Activated gamma-delta T cell (primary cell): ENCODE results near the gene SUPT20H.

Experiments
- DNase-seq: peaks from one replicate; lab custom pipeline; 2025; lab: John Stamatoyannopoulos, UW

Gene SUPT20H

DNA sequence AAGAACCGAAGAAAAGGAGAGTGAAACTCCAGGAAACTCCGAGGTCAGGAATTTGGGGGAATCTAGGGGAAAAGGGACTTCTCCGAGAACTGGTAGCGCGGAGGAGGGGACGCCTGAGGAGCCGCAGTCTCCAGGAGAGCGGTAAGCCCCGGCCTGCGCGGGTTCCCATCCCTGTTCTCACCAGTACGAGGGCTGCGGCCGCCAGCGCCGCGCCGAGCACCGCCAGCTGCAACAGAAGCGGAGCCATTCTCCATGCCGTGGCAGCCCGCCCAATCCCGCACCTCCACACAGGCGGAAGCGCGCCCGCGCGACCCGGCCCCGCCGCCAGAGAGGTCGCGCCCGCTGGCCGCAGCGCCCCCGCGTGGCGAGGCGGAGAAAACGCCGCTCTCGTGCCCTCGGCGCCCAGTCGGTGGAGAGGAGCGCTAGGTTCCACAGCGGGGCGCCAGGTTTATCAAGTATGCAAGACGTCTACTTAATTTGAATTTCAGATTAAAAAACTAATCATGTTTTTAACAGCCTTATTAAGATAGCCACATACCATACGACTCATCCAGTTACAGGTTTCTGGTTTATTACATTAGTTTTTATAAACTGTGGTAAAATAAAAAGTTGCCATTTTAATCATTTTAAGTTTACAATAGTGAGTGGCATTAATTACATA is 60.3 kb downstream of the SUPT20H start, which contains the start of gene ALG5:
Gene ALG5 (minus strand): TSS at position 287 of the 661 bp plus-strand sequence. CDS start 40 bp downstream, at position 247.
- peak; percentile 94 for DNase-seq

DNA sequence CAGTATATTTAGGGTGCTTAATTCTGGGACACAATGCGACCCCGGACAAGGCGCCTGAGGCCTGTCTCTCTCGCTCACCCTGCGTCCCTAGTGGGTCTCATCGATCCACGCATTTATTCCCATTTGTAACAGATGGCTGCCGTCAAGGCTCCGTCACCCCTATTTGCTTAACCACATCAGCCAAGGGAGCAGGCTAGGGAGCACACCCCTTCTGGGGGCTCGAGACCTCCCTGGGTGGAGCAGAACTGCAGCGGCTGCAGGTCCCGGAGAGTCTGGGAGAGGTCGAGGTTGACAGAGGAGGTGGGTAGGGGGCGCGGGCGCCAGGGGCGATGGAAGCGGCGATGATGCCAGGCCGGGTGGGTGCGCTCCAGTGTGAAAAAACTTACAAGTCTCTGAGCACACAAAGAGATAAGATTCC is 60.9 kb downstream of the SUPT20H start:
- DNase-seq = peak; percentile 18

DNA sequence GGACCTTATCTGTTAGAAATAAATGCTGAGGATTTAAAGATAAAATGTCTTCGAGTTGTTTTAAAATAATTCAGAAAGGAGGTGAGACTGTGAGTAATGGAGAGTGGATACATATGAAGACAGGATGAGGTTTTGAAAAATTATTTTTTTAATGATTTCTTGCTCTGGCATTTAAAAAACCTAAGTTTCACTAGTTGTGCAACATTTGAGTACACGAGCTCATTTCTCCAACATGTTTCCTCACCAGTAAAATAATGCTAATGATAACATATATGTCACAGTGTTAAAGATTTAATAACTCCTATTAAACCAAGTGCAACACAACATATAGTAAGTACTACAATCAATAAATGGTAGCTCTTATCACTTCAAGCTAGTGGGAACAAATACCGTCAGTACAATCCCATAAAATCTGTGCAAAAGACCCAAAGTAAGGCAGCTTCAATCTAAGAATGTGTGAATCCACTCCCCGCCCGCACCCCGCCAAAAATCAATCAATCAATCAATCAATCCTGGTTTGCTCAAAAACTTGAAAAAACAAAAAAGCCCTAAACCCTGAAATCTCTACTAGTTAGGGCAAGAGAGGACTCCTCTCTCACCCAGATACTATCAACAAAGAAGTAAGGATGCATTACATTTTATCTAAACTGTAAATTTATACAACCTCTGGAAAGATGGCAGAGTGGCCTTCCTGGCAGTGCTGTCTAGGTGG is 61.6 kb downstream of the SUPT20H start:
- DNase-seq = no peak

DNA sequence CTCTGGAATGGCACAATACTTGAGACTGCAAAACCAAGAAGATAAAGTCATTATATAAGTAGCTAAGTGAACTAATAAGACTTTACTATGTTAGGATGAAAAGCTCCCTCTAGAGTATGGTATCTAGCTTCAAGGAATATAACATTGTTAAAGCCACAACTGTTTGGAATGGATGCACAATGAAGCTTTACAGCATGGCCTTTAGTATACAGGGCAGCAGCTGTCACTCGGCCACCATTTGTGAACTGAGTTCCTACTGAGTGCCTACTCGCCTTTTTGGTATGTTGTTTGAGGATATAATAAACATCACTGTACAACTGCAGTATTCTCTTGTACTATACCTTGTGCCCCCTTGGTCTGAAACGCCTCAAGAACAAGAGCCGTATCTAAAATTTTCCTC is 67.1 kb downstream of the SUPT20H start:
- DNase-seq = no peak

DNA sequence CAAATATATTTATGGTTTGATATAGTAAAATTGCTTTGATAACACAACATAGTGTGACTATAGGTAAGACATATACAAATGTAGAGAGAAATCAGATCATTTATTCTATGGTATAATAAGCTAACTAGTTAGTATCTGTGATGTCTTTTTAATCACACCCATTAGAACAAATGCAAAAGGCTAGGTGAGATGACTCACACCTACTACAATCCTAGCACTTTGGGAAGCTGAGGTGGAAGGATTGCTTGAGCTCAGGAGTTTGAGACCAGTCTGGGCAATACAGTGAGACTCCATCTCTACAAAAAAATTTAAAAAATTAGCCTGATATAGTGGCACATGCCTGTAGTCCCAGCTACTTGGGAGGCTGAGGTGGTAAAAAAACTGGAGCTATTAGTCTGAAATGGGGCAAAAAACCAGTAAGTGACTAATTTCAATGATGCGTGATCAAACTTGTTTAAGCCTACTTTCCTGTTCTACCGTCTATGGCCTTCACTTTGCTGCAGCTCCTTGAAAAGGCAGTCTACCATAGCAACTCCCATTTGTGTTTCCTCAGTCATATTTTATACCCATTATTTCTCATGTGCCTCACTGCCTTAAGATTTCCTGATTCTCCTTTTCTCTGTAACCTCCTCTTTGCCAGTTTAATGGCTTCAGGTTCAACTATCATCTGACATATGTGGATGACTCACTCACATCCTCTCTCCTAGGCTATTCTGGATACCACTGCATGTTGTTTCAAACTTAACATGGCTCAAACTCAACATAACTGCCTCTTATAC is 72.8 kb downstream of the SUPT20H start:
- DNase-seq = no peak

DNA sequence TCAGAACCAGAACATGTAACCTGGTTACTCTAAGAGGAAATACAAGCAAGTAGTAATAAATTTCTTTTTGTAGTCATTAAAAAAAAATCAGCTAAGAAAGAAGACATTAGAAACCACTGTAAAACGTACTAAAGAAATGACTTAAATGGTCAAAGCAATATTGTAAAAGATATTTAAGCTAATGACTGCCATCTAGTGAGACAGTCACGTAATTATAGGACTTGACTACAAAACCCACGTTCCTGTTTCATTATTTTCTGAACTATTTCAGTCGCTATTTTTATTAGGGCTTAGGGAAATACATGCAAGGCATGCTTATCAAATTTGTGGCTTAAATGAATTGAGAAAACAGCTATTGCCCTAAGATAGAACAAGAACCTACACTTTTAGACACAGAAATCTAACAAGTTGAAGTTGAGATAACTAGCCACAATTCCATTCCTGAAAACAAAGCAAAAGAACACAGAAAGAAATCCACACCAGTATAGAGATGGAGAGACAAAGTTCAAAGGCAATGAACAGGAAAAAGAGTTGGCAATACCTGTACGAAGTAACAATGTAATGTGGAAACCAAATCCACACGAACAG is 78.2 kb downstream of the SUPT20H start:
- no peak for DNase-seq

DNA sequence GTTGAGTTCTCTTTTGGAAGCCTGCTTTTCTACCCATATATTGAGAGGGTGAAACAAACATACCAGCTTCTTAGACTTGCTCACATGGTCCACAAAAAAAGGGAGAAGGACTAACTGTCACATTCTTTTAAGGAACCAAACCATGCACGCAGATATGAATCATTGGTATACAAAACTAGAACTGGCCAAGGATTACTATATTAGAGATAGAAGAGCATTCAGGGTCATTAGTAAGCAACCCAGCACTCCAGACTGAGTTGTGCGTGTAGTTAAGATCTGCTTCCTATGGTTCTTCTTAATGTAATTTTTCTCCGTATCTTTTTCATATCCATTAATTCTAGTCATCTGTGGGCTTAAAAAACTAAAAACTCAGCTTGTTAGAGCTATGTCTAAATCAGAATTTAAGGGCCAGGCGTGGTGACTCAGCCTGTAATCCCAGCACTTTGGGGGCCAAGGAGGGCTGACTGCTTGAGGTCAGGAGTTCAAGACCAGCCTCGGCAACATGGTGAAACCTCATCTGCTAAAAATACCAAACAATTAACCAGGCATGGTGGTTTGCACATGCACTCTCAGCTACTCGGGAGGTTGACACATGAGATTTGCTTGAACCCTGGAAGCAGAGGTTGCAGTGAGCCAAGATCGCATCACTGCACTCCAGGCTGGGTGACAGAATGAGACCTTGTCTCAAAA is 80.0 kb downstream of the SUPT20H start:
- DNase-seq = no peak

DNA sequence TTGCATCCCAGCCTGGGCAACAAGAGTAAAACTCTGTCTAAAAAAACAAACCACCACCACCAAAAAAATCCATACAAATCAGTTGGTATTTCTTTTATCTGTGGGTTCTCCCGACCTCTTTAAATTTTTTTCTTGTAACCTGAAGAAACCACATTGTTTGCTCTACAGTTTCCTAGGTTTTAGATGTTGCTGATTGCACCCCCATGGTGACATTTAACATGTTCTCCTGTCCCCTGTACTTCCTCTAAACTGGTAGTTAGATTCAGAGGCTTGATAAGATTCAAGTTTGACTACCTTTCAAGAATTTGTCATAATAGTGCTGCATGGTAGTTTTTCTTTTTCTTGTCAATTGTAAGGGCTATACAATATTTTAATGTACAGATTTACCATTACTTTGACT is 84.3 kb downstream of the SUPT20H start:
- DNase-seq = no peak

DNA sequence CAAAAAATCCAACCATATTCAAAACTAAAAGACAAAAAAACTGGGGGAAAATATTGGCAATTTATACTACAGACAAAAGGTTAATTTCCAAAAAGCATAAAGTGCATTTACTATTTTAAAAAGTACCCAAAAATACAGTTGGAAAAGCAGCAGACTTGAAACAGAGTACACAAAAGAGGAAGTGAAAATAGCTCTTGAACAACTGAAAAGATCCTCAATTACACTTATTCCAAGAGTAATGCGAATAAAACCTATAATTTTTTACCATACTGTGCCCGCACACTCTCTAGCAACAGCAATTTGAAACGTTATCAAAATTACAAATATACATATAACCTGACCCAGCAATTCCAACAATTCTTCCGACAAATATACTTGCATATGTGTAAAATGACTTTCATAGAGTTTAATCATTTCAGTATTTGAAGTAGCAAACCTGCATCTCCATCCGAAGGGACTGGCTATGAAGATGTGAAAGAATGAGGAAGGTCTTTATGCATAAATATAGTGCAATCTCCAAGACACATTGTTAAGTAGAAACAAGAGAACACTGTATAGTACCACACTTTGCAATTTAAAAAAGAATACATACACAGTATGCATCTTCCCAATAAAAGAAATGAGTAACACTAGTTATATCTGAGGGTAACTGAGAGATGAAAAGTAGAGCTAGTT is 85.7 kb downstream of the SUPT20H start:
- DNase-seq = no peak

DNA sequence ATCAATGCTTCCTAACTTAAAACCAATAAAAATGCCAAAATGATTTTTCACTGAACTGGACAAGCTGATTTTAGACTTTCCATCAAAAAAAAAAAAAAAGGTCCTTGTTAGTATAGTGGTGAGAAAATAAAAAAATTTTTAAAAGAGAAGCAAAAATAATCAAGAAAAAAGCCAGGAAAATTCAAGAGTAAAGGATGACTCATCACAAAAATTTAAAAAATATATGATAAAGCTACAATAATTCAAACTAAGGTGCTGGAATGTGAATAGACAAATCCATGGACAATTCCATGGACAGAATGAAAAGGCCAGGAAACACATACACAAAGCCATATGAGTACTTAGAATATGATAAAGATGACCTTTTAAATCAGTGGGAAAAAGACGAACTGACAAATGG is 86.5 kb downstream of the SUPT20H start:
- no peak for DNase-seq

DNA sequence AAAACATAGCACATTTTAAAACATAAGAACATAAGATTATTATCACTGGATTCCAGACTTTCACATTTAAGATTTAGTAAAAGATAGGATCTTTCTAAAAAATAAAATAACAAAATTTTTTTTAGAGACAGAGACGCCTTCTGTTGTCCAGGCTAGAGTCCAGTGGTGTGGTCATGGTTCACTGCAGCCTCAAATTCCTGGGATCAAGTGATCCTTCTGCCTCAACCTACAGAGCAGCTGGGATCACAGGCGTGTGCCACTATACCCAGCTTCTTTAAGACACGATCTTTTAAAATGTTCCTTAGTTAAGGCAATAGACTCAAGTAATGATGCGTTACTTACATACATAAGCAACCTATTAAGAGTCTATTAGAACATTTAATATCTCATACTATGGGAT is 93.1 kb downstream of the SUPT20H start:
- DNase-seq = no peak

DNA sequence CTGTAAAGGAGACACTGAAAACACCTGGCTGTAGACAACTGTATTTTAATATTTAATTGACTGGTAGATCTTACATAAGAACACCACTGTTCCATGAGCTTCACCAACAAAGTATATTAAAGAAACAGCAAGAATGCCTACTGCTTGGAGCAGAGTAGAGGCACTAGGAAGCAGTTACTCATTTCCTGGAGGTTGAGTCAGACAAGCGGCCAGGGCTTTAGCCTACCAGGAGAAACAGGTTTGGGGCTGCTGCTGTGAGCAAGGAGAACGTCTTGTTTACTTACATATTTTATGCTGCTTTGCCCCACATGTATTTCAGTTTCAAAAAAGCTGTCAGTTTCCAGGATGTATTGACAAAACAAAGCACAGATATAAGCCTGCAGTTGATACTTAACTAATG is 93.7 kb downstream of the SUPT20H start:
- no peak for DNase-seq

DNA sequence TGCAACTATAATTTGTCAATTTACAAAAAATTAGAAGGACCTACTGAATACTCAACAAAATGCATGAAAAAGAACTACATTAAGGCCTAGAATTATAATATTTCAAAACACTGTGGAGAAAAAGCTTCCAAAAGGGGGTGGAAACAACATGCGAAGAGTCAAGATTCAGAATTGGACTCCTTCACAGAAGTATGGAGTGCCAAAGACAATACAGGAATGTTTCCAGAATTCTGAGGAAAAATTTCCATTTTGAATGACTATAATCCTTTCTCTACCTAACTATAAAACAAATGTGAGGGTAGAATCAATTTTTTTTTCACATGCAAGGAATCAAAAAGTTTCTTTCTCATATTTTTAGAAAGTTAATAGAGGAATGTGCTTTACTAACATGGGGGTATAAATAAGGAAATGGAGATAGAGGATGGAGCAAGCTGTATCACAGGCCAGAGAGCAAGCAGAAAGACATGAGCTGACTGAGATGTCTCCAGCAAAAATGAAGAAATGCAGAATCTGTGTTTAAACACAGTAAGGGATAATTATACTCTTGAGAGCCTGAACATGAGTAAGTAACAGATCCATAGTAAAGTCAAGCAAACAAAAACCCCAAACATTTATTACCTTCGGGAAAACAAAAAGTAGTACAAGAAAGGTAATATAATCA is 99.9 kb downstream of the SUPT20H start:
- DNase-seq = no peak
